Body of pancreas (tissue), 4 donors: ENCODE results near the gene HIC1.

Experiments used
- CTCF ChIP-seq, 7 experiments: fragments of 450-650 bp in 4 of 7; fragments of 200-600 bp in 3 of 7; sonication (generic) in 3 of 7; IDR thresholded peaks; one replicate each; pipeline ENCODE4 v1.5.1; 2016 to 2019; ENCODE audit warnings: antibody characterized with exemption in 7 of 7
- POLR2A ChIP-seq, 3 donors: fragments of 450-650 bp; IDR thresholded peaks; one replicate each; pipeline ENCODE4 v1.6.1; 2016; ENCODE audit warnings: antibody characterized with exemption in 3 of 3, mild to moderate bottlenecking in 2 of 3

DNA sequence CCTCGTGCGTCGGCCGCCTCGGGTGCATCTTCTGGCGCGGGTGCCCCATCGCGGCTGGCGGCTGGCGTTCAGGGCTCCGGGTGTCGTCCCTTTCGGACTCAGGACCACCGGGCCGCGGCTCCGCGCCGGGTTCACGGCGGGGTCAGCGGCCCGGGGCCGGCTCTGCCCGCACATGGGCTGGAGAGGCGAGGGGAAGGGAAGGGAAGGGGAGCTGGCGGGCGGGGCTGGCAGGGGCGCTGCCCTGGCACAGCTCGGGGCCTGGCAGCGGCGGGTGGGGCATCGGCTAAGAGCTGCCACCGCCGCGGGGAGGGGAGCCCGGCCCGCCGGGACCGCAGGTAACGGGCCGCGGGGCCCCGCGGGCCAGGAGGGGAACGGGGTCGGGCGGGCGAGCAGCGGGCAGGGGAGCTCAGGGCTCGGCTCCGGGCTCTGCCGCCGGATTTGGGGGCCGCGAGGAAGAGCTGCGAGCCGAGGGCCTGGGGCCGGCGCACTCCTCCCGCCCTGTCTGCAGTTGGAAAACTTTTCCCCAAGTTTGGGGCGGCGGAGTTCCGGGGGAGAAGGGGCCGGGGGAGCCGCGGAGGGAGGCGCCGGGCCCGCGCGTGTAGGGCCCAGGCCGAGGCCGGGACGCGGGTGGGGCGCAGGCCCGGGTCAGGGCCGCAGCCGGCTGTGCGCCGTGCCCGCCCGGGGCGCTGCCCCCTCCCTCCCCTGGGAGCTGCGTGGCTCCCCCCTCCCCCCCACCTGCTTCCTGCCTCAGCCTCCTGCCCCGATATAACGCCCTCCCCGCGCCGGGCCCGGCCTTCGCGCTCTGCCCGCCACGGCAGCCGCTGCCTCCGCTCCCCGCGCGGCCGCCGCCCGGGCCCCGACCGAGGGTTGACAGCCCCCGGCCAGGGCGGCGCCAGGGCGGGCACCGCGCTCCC, 646 bp downstream of the HIC1 start:
- TF ChIP-seq CTCF (IDR thresholded peaks at IDR 0.05) (no peak), POLR2A (IDR thresholded peaks at IDR 0.05) (no peak)
